IPS DF 4.7 (cell line): ENCODE data around the gene MARCHF3.
A peak's percentile ranks its signal among the peaks of the same experiment; 100 is the strongest.
"Not testable (repeated sequence)": the region's sequence is repeated elsewhere in the genome, so short reads cannot be mapped to it uniquely, and the experiment has no call there.

Source experiments
- DNase-seq: peaks from one replicate; pipeline ENCODE4 v3.0.0-alpha.2; 2013; ENCODE audit warnings: low spot score; ENCODE audit errors: extremely low read depth

Gene MARCHF3

DNA sequence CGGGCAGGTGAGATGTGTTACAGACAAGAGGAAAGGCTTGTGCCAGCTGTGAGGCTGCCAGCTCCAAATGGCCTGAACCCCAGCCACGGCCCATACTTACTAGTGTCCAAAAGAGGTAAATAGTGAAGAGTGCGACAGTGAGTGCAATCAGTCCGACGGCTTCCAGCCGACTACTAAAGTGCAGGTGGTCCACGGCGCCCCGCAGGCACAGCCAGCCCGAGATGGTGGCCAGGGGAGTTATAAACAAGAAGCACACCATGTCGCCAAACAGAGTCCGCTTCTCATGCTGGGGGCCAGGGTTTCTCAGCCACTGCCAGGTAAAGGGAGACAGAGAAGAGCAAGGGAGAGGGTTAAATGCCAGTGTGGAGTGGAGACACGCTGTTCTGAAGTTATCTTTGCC is 152.3 kb downstream of the MARCHF3 start:
- no peak for DNase-seq

- DNase-seq: no peak
Observed at GRCh38 chr5:126877602-126878001, 152.8 kb downstream of the MARCHF3 start.

DNA sequence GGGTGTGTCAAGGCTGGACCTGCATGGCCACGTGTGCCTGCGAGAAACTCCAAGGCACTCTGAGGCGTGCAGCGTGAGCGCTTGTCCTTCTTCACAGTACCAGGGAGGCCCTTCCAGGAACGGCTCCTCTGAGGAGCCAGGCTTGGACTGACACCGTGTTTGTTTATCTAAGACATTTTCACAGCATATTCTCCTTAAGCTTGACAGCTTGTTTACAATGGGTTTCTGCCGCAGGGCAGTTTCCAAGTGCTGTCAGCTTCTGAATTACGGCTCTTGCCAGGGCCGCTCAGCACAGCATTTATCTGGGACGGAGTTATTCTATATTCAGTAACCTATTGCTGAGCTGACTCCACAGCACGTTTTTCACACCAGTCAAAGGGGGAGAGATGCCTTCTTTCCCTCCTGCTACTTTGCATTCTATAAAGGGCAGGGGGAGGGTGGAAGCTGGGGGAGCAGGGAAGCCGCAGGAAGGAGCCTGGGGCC is 155.0 kb downstream of the MARCHF3 start:
- DNase-seq: no peak

DNA sequence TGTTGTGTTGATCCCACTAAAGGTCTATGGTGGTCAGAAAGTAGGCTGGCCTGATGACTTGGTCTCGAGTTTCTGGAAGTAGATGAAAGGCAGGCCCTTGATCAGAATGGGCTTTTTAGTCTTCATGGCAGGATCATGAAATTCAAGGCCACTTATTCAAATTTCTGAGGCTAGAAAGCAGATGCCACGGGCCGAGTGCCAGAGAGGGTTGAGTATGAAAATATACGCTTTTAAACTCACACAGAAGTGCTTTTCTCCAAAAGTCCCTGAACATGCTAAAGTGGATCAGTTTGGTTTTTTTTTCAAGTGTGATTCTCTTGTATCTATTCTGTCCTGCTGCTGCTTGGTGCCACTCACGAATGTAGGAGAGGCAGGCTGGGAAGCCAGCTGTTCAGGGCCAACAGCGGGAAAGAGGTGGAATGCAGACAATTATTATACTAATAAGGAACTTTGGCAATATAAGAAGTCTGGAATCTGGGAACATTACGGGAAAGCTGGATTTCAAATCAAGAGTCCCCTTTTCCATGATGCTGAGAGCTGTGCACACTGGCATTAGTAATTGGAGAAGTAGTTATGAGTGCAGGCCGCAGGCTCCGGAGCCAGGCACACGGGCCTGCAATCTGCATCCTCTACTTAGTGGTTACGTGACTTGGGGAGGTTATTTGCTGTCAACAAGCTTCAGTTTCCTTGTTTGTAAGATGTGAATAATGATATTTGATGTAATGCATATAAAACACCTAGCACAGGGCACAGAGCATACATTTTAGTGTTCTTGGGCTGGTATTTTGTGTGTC is 157.6 kb downstream of the MARCHF3 start:
- DNase-seq: no peak

GRCh38 chr5:126871441-126871840 is 158.9 kb downstream of the MARCHF3 start:
- DNase-seq: no peak

DNA sequence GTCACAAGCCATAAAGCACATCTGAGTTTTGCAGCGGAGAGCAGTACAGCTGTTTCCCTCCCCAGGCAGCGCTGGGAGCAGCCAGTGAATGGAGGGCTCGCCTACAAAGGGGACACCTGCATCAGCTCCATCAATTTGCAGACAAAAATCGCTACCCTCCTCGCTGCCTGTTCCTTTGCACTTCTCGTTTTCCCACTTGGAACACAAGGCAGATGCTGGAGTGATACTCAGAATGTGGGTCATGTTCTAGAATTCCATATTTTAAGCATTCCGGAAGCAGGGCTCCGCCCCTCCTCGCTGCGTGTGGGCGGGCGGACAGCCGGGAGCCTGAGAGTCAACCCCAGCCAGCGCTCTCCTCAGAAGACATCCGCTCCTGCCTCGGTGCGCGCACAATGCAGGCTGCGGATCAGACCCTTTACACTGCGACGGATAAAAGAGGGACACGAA is 161.3 kb downstream of the MARCHF3 start:
- no peak for DNase-seq

- no peak for DNase-seq
Observed at GRCh38 chr5:126868338-126869004, 161.9 kb downstream of the MARCHF3 start.

DNA sequence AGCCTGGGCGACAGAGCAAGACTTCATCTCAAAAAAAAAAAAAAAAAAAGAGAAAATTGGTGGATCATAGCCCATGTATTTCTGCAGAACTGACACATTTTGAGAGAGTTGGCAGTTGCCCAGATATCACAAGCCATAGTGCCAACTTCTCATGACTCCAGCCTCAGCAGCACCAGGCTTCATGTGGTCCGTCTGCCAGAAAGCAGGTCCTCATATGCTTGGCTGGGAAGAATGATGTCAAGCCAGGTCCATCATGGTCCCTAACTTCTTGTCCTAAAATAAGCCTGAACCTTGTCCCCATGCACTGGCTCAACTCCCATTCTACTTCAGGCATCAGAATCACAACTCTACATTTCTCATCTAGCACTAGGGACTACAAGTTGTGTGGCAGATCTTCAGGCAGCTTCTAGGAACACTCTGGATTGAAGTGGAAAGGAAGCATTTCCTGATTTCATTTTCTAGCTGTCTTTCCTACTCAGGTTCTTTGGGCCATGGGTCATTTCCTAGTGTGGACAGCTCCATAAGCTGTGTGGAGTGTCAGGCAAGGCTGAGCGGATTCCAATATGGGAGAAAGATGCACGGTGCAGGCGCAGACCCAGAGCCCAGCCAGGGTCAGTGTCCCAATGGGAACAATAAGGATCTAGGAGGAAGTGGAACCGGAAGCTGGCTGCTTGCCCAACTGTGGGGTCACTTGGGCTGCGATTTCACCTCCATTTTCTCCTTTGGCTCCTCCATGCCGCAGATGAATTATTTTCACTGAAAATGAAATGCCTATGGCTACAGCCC is 163.3 kb downstream of the MARCHF3 start:
- no peak for DNase-seq

DNA sequence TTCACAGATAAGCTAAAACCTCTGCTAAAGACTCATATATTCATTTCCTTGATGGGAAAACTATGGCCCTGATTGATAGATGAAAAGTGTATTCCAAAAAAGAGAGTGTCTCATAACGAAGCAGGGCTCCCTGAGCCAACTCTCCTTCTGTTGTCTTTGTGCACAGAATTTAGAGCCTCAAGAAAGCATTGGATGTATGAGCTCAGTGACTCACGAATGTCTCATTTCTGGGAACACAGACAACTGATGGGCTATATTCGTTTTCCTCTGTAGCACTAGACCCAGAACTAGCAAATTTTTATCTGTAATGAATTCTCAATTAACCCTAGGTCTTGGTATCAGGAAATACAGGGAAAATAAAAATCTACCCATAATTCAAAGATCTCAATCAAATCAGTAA is 165.1 kb downstream of the MARCHF3 start:
- no peak for DNase-seq

- DNase-seq: no peak
Observed at GRCh38 chr5:126864042-126864688, 166.2 kb downstream of the MARCHF3 start.

DNA sequence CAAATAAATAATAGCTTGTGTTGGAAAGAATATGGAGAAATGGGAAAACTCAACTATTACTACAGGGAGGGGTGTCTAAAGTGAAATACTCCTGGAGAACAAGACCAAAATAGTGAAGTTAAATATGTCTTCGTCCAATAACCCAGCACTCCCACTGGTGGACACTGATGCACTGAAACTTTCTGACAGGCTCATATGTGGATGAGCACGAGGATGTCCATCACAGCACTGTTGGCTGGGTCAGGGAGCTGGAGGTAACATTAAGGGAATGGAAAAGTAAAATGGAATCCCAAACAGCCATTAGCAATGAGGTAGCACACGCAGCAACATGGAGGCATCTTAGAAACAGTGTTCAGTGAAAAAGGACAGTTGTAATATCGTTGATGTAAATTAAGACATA is 167.0 kb downstream of the MARCHF3 start:
- no peak for DNase-seq

DNA sequence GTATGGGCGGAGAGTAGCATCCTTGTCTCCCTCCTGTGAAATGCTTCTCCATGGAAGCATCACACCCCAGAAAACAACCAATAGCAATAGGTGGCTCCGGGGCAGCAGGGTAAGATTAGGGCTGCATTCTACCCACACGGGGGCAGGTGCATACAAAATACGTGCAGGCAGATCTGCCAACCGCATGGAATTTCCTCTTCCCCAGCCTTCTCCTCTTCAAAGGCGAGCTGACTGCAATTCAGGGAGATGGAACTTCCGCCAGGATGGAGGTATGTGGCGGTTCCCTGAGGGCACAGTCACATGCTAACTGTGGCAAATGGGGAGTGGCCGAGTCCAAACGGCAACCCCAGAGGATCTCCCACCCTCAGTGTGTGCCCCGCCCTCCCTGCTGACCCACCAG is 171.9 kb downstream of the MARCHF3 start:
- peak; percentile 66 for DNase-seq

- DNase-seq: no peak
Observed at GRCh38 chr5:126857472-126858410, 172.6 kb downstream of the MARCHF3 start.

DNA sequence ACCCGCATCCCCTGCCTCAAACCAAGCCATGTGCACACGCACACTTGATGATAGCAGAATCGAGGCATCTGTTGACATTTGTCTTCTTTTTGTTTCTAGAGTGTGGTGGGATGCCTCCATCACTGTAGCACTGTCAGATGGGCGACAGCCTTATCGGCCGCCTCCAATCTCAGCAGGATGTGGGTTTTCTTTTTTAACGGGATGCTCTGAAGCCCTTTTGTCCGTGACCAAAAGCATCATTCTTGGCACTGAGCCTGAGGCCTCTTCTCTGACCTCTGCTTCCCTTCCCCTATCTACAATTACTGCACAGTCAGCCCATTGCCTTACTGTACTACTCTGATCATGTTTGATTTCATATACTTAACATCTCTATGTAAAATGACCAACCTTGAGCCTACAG is 175.1 kb downstream of the MARCHF3 start:
- no peak for DNase-seq

DNA sequence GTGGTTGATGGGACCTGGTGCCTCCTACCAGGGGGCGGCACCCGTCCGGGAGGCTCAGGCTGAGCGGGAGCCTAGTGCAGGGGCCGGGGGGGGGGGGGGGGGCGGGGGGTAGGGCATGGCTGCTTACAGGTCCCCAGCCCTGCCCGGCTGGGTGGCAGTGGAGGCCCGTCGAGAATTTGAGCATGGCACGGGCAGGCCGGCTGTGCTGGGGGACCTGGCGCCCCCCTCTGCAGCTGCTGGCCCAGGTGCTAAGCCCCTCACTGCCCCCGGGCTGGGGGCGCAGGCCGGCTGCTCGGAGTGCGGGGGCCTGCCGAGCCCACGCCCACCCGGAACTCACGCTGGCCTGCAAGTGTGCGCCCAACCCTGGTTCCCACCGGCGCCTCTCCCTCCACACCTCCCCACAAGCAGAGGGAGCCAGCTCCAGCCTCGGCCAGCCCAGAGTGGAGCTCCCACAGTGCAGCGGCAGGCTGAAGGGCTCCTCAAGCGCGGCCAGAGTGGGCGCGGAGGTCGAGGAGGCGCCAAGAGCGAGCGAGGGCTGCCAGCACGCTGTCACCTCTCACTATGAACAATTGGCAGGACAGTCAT is 175.7 kb downstream of the MARCHF3 start:
- no peak for DNase-seq

DNA sequence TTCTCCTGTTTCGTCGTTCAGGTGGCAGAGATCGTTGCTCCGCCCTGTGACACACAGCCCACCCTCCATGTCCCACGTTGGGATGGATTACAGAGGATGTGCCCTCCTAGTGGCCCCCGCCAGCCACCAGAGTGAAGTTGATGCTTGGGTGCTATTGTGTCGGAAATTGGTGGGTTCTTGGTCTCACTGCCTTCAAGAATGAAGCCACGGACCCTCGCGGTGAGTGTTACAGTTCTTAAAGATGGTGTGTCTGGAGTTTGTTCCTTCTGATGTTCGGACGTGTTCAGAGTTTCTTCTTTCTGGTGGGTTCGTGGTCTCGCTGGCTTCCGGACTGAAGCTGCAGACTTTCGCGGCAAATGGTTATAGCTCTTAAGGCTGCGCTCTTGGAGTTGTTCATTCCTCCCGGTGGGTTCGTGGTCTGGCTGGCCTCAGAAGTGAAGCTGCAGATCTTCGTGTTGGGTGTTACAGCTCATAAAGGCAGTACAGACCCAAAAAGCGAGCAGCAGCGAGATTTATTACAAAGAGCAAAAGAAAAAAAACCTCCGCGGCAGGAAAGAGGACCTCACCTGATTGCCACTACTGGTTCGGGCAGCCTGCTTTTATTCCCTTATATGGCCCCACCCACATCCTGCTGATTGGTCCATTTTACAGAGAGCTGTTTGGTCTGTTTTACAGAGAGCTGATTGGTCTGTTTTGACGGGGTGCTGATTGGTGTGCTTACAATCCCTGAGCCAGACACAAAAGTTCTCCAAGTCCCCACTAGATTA is 176.6 kb downstream of the MARCHF3 start:
- not testable (repeated sequence) for DNase-seq

DNA sequence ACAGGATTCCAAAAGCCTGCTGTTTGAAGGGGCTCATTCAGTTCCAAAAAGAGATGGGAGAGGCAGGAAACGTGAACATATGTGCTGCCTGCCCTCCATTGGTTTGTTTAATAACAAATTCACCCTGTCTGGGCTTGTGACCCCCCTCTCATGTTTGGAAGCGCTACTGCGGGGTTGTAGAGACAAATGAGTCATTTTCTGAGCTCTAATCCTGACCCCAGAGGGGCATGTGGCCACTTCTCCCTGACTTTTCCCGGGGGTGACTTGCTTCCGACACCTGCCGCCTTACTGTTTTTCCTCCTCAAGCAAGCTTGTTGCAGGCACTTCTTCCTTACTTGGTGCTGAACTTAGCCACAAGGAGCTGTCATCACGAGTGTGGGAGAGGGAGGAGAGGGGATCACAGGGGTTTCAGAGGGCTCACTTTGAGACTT is 177.5 kb downstream of the MARCHF3 start:
- no peak for DNase-seq

DNA sequence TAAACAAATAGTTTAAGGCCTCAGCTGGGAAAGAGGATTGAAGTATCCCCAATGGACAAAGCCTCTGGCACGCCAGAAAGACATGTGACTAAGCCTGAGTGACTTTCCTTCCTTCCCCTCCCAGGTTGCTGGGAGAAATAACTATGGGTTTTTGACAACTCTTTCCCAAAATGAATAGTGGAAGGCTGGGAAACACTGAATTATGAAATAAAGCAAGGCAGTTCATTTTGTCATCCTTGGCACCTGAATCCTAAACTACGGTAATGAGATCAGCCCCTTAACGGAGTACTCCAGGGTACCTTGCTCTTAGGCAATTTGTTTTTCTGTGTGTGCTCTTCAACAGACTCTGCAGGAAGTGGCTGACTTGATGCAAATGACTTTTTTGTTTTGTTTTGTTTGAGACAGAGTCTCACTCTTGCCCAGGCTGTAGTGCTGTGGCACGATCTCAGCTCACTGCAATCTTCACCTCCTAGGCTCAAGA is 178.2 kb downstream of the MARCHF3 start:
- DNase-seq: no peak

GRCh38 chr5:126851501-126852011 is 178.8 kb downstream of the MARCHF3 start:
- no peak for DNase-seq
